Activated CD4-positive, CD25-positive, alpha-beta regulatory T cell (primary cell): ENCODE data around the gene PUS10.
A peak's percentile ranks its signal among the peaks of the same experiment; 100 is the strongest.
"Not testable (repeated sequence)": the region's sequence is repeated elsewhere in the genome, so short reads cannot be mapped to it uniquely, and the experiment has no call there.

Source experiments
- DNase-seq, 4 experiments: peaks; one replicate each; lab custom pipeline; 2025; lab: John Stamatoyannopoulos, UW

Gene PUS10

GRCh38 chr2:60932954-60933353, 85.1 kb downstream of the PUS10 start:
- no peak for DNase-seq

- not testable (repeated sequence) for DNase-seq
Measured at GRCh38 chr2:60932061-60932460, 86.0 kb downstream of the PUS10 start.

GRCh38 chr2:60926741-60927552, 91.1 kb downstream of the PUS10 start:
- DNase-seq = no peak

- DNase-seq = no peak
Measured at GRCh38 chr2:60925994-60926740, 91.9 kb downstream of the PUS10 start.

GRCh38 chr2:60907329-60907728, 110.7 kb downstream of the PUS10 start:
- no peak for DNase-seq

GRCh38 chr2:60906395-60906794, 111.7 kb downstream of the PUS10 start:
- no peak for DNase-seq

- not testable (repeated sequence) for DNase-seq
Measured at GRCh38 chr2:60905867-60906266, 112.2 kb downstream of the PUS10 start.

- not testable (repeated sequence) for DNase-seq
Measured at GRCh38 chr2:60901296-60901695, 116.8 kb downstream of the PUS10 start.

GRCh38 chr2:60899892-60900249, 118.2 kb downstream of the PUS10 start:
- DNase-seq = no peak

- DNase-seq = peak in 1 of 4 experiments; percentile 1
Measured at GRCh38 chr2:60899230-60899891, 118.7 kb downstream of the PUS10 start.

- no peak for DNase-seq
Measured at GRCh38 chr2:60898567-60898966, 119.5 kb downstream of the PUS10 start.
